Activated CD4-positive, alpha-beta T cell treated with anti-CD3 and anti-CD28 coated beads, Interleukin-2, amount 50 U/mL, for 4 hours (primary cell): ENCODE results near the gene ARL10.
"Not testable (repeated sequence)": the region's sequence is repeated elsewhere in the genome, so short reads cannot be mapped to it uniquely, and the experiment has no call there.

Experiments used
- DNase-seq, 2 experiments: peaks; one replicate each; pipeline ENCODE4 v3.0.0-alpha.2; 2020

Gene ARL10

DNA sequence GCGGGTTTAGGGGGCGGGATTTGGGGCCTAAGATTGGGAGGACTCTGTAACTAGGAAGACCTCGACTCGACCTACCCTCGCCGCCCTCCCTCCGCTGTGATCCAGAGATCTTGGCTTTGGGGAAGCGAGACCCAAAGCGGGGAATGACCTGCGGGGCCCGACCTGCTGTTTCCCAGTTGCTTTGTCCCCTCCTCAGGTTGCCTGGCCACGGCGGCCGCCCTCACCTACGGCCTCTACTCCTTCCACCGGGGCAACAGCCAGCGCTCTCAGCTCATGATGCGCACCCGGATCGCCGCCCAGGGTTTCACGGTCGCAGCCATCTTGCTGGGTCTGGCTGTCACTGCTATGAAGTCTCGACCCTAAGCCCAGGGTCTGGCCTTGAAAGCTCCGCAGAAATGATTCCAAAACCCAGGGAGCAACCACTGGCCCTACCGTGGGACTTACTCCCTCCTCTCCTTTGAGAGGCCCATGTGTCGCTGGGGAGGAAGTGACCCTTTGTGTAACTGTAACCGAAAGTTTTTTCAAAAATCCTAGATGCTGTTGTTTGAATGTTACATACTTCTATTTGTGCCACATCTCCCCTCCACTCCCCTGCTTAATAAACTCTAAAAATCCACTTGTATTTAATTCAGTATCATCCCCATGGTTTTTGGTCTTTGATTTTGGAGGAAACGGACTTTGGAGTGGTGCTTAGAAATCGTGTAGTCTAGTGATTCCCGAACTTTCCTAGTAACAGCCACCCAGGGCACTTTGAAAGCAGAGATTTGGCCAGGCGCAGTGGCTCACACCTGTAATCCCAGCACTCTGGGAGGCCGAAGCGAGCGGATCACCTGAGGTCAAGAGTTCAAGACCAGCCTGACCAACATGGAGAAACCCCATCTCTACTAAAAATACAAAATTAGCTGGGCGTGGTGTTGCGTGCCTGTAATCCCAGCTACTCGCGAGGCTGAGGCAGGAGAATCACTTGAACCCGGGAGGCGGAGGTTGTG lies 24.1 kb downstream of the ARL10 start:
- no peak for DNase-seq

DNA sequence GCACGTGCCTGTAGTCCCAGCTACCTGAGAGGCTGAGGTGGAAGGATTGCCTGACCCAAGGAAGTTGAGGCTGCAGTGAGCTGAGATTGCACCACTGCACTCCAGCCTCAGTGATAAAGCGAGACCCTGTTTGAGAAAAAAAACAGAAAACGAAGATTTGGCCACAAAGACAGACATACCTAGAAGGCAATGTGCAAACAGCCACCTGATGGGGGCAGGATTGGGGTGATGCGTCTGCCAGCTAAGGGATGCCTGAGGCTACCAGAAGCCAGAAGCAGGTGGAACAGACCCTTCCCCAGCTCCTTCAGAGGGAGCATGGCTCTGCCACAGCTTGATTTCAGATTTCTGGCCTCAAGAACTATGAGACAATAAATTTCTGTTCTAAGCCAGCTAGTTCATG lies 26.2 kb downstream of the ARL10 start:
- DNase-seq: no peak

GRCh38 chr5:176391999-176392398 lies 26.7 kb downstream of the ARL10 start:
- DNase-seq: no peak

GRCh38 chr5:176392526-176392925 lies 27.2 kb downstream of the ARL10 start:
- no peak for DNase-seq

DNA sequence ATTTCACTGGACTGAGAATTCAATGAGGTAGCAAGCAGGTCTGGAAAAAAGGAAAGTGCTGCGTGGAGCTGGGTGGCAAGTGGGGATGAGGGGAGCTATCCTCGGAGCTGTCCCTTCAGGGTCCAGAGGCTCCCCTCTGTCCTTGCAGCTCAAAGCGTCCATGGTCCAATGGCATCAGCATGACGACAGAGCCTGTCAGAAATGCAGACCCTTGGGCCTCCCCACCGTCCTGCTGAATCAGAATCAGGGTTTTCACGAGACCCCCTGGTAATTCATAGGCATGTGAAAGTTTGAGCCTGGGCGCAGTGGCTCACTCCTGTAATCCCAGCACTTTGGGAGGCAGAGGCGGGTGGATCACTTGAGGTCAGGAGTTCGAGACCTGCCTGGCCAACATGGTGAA lies 28.8 kb downstream of the ARL10 start:
- no peak for DNase-seq

DNA sequence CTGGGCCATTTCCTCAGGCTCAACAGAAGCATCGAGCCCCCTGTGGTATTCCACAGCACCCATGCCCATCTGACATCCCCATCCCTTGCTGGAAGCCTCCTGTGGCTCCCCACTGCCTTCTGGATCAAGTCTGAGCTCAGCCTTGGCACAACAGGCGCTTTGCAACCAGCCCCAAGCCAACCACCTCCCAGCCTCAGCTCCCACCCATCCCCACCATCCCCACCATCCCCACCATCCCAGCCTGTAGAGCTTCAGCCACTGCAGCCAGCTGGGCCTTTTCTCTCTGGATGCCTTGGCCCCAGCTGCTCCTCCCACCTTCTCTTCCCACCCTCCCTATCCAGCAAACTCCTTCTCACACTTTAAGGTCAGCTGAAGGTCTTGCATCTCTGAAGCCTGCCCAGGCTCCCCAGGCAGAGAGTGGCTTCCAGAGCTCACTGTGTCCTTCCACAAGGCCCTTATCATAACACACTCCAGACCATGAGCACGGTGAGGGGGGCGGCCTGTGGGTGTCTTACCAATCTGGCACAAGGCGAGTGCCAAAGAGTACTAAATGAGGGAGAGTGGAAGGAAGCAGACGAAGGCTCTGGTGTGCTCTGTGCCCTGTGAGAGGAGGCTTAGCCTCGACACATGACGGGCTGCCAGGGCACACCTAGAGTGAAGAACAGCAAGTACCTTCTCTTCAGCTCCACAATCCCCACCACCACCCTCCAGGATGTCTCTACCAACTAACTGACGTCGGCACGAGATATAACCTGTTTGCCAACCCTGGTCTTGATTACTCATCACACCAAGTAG lies 29.8 kb downstream of the ARL10 start:
- no peak for DNase-seq

GRCh38 chr5:176396330-176396729 lies 31.0 kb downstream of the ARL10 start:
- DNase-seq: no peak

GRCh38 chr5:176397736-176398420 lies 32.6 kb downstream of the ARL10 start:
- no peak for DNase-seq

DNA sequence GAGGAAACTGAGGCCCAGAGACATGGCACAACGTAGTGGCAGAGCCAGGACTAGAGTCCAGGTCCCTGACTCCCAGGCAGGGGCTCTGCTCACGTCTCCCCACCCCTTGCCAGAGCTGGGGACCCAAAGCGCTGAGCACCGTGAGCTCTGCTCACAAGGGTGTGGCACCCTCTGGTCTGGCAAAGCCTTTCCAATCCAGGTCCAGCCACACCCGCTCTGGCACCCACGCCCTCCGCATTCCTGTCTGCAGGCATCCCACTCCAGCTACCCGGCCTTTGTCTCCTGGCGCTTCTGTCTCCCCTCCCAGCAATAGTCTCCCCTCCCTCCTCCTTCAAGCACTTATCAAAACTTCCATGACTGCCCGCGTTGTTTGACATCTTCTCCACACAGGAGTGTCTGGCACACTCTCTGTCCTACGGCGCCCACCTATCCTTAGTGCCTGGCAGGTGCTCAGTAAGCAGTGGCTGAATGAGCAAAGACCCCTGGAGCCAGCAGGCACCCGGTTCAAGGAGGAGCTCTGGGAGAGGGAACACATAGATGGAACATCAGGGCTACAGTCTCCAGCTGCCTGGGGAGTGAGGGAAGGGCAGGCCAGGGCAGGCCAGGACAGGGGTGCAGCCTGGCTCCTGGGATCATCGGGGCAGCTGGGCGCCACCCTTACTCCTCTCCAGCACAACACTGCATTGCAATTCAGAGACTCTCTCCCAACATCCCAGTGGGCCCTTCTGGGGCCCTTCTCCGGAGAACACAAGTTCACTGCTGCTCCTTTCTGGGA lies 35.3 kb downstream of the ARL10 start:
- no peak for DNase-seq

DNA sequence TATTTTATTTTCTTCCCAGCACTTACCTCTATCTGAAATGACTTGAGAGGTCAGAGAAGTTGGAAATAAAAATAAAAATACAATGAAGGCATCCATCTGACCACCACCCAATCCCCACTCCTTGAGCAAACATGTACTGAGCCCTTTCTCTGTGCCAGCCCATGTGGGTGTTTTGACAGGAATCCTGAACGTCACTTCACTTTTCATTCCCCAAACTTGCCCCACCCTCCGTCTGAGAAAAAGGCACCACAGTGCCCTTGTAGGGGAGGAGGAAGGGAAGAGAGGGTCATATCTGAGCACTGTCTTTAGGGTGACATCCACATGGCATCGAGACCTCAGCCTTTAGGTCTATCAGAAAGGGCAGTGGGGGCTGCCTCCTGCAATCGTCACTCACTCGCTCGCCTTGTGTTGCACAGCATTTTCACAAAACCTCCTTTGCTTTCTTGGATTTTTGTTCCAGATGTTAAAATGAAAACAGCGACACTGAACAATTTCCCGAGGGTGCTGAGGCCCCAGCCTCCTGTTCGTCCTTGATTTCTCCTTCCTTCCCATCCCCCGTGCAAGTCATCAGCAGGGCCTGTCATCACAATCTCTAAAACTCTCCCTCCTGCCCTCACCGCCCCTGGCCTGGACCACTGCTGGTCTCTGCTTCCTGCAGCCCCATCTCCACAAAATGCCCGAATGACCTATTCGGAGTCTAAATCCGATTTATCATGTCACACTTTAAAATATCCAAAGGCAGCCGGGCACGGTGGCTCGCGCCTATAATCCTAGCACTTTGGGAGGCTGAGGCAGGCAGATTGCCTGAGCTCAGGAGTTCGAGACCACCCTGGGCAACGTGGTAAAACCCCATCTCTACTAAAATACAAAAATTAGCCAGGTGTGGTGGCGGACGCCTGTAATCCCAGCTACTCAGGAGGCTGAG lies 36.3 kb downstream of the ARL10 start:
- DNase-seq: no peak

DNA sequence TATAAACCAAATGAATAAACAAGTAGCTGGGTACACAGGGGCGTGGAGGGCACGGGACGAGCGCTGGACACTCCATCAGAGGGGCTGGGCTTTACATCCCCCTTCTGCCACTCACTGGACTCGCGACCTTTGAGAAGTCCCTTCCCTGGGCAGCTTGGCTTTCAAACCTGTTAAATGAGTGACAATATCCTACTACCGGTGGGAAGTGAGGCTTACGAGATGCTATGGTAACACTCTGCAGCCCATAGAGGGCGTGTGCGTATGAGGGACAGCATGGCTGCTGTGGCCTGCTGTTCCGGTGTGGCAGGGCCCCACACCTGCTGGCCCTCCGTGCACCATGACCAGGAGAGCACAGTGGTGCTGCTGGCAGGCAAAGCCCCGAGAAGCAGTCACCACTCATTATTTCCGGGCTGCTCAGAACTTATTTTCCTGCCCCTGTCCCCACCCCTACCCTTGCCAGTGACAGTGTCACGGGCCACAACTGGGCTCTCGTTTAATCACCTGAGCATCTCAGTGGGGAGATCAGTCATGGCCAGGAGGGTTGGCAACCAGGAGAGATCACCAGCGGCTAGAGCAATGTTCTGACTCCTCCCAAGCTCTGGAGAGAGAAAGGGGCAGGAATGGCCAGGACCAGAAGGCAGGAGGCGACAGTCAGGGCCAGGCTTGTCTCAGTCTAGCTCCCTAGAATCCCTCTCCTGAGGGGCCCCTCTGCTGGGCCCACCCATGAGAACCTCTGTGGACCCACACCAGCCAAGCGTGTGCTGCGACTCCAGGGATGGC lies 40.6 kb downstream of the ARL10 start:
- DNase-seq: no peak

DNA sequence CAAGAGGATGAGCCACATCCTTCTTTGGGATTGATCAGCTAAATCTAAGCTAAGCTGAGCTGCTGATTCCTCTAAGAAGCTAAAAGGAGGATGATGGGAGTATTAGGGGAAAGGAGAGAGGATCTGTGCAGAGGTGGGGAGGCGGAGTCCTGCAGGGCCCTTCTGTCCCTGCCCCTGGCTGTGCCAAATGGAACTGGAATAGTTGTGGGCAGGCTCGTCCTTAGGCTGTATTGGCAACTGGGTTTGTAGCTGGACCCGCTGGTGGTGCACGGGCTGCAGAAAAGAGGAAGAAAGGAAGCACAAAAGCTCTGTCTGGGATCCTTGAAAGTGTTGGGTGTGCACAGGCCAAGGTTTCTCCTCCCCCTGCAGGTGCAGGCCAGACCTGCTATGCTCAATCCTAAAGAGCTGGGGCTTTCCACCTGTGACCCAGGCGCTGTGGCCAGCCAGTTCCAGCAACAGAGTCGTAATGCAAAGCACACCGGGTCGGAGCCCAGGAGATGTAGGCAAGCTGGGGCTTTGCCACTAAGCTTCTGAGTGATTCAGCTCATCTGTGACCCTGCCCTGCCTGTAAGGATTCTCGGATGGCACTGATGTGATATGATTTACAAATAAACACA lies 41.3 kb downstream of the ARL10 start:
- DNase-seq: no peak

DNA sequence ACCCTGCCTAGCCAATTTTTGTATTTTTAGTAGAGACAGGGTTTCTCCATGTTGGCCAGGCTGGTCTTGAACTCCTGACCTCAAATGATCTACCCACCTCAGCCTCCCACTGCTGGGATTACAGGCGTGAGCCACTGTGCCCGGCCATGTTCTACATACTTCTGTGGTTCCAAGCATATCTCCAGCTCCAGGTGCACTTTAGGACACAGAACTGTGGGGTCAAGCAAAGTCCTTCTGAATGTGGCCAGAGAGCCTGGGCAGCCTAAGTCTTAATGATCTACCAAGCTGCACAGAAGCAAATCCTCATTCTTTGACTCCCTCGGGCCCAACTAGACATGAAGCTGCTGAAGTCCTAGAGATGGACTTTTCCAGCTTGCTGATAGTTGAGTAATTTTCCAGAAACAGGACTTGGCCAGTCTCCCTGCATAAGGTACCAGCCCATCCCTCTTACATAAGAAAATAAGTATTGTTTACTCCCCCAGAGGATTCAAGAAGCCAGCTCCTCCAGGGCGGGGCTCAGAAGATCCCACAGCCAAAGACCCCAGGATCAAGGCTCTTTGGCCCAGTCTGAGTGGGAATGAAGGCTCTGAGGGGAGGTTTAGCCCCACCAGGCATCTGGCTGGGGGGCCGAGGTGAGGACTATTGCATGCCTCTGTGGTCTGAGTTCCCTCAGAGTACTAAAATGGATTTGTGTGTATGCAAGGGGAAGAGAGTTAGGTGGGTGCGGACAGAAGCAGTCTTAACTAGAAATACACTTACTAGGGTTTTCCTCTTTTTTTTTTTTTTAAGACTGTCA lies 42.4 kb downstream of the ARL10 start:
- DNase-seq: no peak

GRCh38 chr5:176408252-176408573 lies 42.9 kb downstream of the ARL10 start:
- DNase-seq: not testable (repeated sequence)

DNA sequence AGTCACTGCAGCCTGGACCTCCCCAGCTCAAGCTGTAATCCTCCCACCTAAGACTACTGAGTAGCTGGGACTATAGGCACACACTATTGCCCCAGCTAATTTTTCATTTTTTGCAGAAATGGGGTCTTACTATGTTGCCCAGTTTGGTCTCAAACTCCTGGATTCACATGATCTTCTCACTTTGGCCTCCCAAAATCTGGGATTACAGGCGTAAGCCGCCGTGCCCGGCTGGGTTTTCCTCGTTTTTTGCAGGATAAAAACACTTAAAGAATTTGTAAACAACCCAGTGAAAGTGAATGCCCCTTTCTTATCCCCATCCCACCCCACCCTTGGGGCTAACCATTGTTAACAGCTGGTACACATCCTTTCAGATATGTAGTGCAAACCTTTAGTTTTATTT lies 43.3 kb downstream of the ARL10 start:
- no peak for DNase-seq

GRCh38 chr5:176409765-176410164 lies 44.5 kb downstream of the ARL10 start:
- no peak for DNase-seq

- no peak for DNase-seq
Observed at GRCh38 chr5:176410486-176411180, 45.3 kb downstream of the ARL10 start.

DNA sequence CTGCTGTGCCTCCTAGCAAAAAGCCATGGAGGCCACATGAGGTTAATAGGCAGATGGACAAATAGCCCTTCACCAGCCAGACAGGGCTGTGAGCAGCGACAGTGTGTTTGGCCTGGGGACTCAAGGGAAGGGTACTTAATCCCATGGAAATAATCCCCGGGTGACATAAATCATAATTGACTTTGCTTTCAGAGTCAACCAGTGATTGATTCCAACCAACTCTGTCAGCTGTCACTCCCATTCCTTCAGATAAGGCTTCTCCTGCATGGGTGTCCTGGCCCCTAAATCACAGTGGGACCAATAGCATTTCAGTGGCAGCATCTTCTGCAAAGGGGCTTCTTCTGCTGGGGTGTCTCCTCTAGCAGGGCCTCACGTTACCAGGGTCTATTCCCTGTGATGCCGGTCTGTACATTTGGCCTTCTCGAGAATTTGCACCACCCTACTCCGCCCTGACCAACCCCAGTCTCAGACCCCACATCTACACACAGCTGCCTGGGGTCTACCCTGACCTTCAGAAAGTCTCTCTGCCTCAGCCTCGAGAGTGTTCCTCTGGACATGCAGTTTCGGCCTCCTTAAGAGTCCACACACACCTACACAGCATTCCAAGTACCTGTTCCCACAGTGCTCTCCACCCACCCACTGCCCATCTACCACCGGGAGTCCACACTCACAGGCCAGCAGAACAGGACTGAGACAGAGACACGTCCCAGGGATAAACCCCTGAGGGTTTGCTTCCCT lies 47.4 kb downstream of the ARL10 start:
- no peak for DNase-seq
